OCI-LY7 (cell line): ENCODE data around the gene APOC3.

Source experiments
- CTCF ChIP-seq: fragments of 200-600 bp; sonication (generic); conservative IDR thresholded peaks from 2 replicates; pipeline ENCODE4 v1.5.1; 2014; ENCODE audit warnings: mild to moderate bottlenecking, antibody characterized with exemption, low read length, moderate library complexity, mixed read lengths
- EZH2phosphoT487 ChIP-seq: fragments of 200-600 bp; sonication (generic); IDR thresholded peaks from 2 replicates; pipeline ENCODE4 v1.6.1; 2018; ENCODE audit warnings: low read depth, borderline replicate concordance, mild to moderate bottlenecking, mixed run types, antibody characterized with exemption, low read length, moderate library complexity, mixed read lengths

DNA sequence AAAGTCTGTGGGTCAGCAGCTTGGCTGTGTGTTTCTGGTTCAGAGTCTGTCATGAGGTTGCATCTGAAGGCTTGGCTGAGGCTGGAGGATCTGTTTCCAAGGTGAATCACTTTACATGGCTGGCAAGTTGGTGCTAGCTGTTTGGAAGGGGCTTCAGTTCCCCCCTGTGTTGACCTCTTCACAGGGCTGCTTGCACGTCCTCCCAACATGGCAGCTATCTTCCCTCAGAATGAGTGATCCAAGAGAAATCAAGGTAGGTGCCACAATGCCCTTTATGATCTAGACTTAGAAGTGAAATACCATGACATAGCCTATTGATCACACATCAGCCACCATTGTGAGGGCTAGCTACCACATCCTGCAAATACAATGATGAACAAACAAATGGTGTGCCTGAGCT is 16.5 kb upstream of the APOC3 start:
- no peak for TF ChIP-seq CTCF
- no peak for TF ChIP-seq EZH2phosphoT487
